Neural cell (in vitro differentiated cells): Measurements from ENCODE around the gene RAC3.

ENCODE experiments used
- CTCF ChIP-seq: fragments of 450-650 bp; IDR thresholded peaks from 2 replicates; pipeline ENCODE4 v1.5.1; 2014; ENCODE audit warnings: antibody characterized with exemption, mild to moderate bottlenecking, moderate library complexity; ENCODE audit not compliant: poor library complexity, severe bottlenecking
- EP300 ChIP-seq: fragments of 450-650 bp; conservative IDR thresholded peaks from 2 replicates; pipeline ENCODE4 v1.6.1; 2014; ENCODE audit warnings: antibody characterized with exemption, mild to moderate bottlenecking, moderate library complexity; ENCODE audit not compliant: poor library complexity, severe bottlenecking
- EZH2 ChIP-seq: fragments of 200-600, 300-800 bp; shearing (Covaris generic), sonication (generic); IDR thresholded peaks from 2 replicates; pipeline ENCODE4 v1.6.1; 2014; ENCODE audit warnings: antibody characterized with exemption, low read length, borderline replicate concordance, mild to moderate bottlenecking; ENCODE audit not compliant: insufficient read depth, poor library complexity, severe bottlenecking
- MXI1 ChIP-seq: fragments of 450-650 bp; conservative IDR thresholded peaks from 2 replicates; pipeline ENCODE4 v1.6.1; 2014; ENCODE audit warnings: antibody characterized with exemption, mild to moderate bottlenecking; ENCODE audit not compliant: poor library complexity, severe bottlenecking
- POLR2AphosphoS5 ChIP-seq: IDR thresholded peaks from 2 replicates; pipeline ENCODE4 v1.6.1; 2012
- RAD21 ChIP-seq: fragments of 450-650 bp; conservative IDR thresholded peaks from 2 replicates; pipeline ENCODE4 v1.6.1; 2014; ENCODE audit warnings: antibody characterized with exemption, mild to moderate bottlenecking, moderate library complexity
- REST ChIP-seq: IDR thresholded peaks from 2 replicates; pipeline ENCODE4 v1.6.1; 2012; ENCODE audit warnings: borderline replicate concordance
- SMC3 ChIP-seq: fragments of 450-650 bp; conservative IDR thresholded peaks from 2 replicates; pipeline ENCODE4 v1.6.1; 2014; ENCODE audit warnings: antibody characterized with exemption, mild to moderate bottlenecking, moderate library complexity; ENCODE audit not compliant: poor library complexity
- TAF1 ChIP-seq: IDR thresholded peaks from 2 replicates; pipeline ENCODE4 v1.6.1; 2012; ENCODE audit warnings: low read depth

GRCh38 chr17:82080789-82081464 is 49.4 kb downstream of the RAC3 start:
- TF ChIP-seq POLR2AphosphoS5 (no peak), CTCF (no peak), SMC3 (no peak), MXI1 (no peak), RAD21 (no peak), EP300 (no peak), EZH2 (no peak), REST (no peak), TAF1 (no peak)
